Measurements from ENCODE around the gene TUBB2A.
"Not testable (repeated sequence)": the region's sequence is repeated elsewhere in the genome, so short reads cannot be mapped to it uniquely, and the experiment has no call there.

Gene TUBB2A

DNA sequence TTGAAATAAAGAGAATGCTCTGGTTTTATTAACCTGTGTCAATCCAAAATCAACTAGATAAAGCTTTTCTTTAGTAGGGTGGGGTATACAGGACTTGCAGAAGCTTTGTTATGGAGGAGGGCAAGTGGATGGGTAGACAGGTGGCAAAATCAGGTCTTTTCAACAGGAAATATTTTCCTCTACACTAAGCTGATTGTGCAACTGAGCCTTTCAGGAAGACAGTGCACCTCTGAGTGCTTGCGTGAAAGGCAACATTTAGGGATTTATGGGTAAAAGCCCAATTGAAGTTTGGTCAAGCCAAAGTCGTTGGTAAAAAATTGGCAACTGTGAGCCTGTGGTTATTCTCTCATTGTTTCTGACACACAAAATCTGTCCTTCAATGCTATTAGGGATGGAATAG, 23.8 kb upstream of the TUBB2A start:
- FAIRE-seq (no peak), DNase-seq (ENCODE audit: low spot score) (no peak)

DNA sequence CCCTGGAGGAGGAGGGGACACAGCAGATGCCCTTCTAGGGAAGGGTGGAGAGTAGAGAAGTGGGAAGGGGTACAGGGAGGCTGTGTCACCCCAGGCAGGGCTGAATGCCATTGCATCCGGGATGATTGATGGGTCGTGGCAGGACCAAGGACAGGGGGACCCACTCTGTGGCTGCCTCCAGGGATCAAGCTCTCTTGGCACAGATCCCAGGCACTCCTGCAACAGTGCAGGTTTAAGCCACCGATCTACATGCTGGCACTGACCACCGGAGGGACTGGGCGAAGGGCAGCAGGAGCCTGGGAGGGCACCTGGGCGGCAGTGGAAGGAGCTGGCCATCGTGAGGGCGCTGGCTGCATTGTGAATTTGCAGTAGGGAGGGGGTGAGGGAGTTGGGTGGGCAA, 22.6 kb upstream of the TUBB2A start:
- not testable (repeated sequence) for DNase-seq (ENCODE audit: low spot score); FAIRE-seq

DNA sequence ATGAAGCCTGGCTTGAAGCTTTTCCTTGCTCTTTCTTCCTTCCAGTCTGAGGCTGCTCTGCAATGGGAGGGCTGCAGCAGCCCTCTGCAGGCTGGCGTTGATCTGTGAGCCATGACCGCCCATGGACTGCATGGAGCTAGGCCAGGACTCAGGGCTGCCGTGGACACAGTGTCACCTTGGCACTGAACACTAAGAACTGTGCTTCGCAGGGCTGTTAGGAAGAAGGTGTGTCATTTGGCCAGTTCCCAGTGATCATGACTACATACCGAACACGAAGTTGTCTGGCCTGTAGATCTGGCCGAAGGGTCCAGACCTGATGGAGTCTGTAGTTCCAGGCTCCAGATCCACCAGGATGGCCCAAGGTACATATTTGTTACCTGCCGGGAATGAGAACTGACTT, 21.3 kb upstream of the TUBB2A start:
- not testable (repeated sequence) for DNase-seq (ENCODE audit: low spot score); FAIRE-seq

DNA sequence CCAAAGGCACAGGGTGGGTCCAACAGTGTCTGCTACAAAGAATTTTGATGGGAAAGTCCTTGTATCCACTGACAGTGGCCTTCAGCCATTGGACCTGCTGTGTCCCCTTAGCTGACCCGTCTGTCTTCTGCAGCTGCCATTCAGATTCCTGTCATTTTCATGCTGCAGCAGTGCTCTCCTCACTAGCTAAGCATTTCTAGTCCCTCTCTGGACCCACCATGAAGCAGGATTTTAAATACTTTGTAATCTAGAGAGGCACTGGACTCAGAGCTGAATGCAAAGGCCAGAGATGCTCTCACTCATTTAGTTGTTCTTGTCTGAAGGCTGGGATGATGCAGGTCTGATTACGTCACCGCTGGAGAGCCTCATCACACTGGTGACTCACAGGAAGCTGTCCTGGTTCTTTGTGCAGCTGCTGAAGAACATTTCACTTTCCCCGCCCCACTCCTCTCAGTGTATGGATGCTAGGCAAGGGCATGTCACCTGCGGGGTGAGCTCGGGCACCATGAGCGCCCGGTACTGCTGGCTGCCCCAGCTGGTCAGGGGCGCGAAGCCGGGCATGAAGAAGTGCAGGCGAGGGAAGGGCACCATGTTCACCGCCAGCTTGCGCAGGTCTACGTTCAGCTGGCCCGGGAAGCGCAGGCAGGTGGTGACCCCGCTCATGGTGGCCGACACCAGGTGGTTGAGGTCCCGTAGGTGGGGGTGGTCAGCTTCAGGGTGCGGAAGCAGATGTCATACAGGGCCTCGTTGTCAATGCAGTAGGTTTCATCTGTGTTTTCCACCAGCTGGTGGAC, 19.4 kb upstream of the TUBB2A start:
- FAIRE-seq (no peak), DNase-seq (ENCODE audit: low spot score) (peak; percentile 39)

DNA sequence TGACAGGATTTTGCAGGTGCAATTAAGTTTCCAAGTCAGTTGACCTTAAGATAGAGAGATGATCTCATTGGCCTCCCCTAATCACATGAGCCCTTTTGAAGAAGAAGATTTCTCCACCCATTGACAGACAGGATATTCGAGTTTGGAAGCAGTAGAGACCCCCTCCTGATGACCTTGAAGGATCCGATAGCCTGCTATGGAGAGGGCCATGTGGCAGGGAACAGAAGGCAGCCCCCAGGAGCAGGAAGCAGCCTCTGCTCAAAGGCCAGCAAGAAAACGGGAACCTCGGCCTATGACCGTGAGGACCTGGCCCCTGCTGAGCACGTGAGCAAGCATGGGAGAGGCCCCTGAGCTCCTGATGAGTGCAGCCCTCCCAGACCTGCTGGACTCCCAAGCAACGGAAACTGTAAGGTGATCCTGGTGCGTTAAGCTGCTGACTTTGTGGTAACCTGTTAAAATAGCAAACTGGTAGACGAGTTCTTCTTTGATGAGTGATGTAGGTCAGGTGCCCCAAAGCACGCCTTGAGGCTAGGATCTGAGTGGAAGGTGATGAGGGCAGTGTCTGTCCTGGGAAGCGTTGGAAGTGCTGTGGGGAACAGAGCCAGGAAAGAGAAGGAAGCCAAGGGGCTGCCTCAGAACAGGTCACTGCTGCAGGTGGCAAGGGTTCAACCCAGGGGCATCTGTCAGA, 18.5 kb upstream of the TUBB2A start:
- FAIRE-seq (no peak), DNase-seq (ENCODE audit: low spot score) (no peak)

DNA sequence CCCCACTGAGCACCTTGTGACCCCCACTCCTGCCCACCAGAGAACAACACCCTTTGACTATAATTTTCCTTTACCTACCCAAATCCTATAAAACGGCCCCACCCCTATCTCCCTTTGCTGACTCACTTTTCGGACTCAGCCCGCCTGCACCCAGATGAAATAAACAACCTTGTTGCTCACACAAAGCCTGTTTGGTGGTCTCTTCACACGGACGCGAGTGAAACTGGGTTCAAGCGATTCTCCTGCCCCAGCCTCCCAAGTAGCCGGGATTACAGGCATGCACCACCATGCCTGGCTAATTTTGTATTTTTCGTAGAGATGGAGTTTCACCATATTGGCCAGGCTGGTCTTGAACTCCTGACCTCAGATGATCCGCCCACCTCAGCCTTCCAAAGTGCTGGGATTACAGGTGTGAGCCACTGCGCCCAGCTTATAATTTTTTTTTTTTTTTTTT, 16.3 kb upstream of the TUBB2A start:
- not testable (repeated sequence) for FAIRE-seq; DNase-seq (ENCODE audit: low spot score)

DNA sequence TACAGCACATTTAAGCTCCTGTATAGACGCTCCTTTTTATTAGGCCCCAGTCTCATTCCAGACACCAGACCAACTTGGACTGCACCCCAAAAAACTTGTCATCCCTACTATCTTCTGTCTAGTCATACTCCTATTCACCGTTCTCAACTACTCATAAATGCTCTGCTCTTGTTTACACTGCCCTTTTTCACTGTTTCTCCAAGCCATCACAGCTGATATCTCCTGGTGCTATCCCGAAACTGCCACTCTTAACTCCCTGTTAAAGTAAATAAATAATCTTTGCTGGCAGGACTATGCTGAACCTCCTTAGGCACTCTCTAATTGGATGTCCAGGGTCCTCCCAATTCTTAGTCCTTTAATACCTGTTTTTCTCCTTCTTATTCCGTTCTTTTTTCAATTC, 15.4 kb upstream of the TUBB2A start:
- not testable (repeated sequence) for FAIRE-seq; DNase-seq (ENCODE audit: low spot score)

DNA sequence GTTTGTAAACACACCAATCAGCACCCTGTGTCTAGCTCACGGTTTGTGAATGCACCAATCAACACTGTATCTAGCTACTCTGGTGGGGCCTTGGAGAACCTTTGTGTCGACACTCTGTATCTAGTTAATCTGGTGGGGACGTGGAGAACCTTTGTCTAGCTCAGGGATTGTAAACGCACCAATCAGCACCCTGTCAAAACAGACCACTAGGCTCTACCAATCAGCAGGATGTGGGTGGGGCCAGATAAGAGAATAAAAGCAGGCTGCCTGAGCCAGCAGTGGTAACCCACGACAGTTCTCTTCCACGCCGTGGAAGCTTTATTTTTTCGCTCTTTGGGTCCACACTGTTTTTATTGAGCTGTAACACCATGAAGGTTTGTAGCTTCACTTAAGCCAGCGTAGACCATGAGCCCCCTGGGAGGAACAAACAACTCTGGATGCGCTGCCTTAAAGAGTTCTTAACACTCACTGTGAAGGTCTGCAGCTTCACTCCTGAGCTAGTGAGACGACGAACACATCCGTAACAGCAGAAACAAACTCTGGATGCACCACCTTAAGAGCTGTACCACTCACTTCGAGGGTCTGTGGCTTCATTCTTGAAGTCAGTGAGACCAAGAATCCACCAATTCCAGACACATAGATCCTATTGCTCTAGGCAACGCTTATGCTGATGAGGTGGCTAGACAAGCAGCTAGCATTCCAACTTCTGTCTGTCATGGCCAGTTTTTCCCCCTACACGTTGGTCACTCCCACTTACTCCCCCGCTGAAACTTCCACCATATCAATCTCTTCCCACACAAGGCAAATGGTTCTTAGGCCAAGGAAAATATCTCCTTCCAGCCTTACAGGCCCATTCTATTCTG, 14.2 kb upstream of the TUBB2A start:
- DNase-seq (ENCODE audit: low spot score) = not testable (repeated sequence)

DNA sequence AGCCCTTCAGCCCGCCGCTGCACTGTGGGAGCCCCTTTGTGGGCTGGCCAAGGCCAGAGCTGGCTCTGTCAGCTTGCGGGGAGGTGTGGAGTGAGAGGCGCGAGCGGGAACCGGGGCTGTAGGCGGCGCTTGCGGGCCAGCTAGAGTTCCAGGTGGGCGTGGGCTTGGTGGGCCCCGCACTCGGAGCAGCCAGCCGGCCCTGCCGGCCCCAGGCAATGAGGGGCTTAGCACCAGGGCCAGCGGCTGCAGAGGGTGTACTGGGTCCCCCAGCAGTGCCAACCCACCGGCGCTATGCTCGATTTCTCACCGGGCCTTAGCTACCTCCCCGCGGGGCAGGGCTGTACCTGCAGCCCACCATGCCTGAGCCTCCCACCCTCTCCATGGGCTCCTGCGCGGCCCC, 13.3 kb upstream of the TUBB2A start:
- not testable (repeated sequence) for DNase-seq (ENCODE audit: low spot score); FAIRE-seq

More for the DNA sequence above, 14.2 kb upstream of the TUBB2A start:
- not testable (repeated sequence) for FAIRE-seq

DNA sequence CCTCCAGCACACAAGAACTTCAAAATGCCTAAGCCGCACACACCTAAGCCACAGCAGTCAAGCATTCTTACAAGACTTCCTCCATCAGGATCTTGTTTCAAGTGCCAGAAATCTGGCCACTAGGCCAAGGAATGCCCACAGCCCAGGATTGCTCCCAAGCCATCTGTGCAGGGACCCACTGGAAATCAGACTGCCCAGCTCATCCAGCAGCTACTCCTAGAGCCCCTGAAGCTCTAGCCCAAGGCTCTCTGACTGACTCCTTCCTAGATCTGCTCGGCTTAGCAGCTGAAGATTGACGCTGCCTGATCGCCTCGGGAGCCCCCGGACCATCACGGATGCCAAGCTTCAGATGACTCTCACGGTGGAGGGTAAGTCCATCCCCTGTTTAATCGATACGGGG, 10.7 kb upstream of the TUBB2A start:
- not testable (repeated sequence) for DNase-seq (ENCODE audit: low spot score); FAIRE-seq

DNA sequence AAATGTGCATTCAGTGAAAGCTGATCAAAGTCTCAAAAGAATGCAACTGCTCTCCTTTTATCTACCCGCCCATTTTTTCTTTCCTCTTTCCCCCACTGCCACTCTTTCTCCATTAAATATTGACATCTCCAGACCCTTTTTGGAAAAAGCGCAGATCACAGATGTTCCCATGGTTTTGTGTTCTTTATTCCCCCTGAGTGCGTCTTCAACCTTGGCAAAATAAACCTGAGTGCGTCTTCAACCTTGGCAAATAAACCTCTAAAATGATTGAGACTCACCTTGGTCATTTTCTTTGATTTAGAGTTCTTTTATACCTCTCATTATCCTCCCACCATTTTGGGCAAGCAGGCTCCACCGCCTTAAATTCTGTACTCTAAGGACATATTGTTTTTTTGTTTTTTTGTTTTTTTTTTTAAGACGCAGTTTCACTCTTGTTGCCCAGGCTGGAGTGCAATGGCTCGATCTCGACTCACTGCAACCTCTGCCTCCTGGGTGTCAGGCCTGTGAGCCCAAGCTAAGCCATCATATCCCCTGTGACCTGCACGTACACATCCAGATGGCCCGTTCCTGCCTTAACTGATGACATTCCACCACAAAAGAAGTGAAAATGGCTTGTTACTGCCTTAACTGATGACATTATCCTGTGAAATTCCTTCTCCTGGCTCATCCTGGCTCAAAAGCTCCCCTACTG, 9.3 kb upstream of the TUBB2A start:
- not testable (repeated sequence) for FAIRE-seq; DNase-seq (ENCODE audit: low spot score)

DNA sequence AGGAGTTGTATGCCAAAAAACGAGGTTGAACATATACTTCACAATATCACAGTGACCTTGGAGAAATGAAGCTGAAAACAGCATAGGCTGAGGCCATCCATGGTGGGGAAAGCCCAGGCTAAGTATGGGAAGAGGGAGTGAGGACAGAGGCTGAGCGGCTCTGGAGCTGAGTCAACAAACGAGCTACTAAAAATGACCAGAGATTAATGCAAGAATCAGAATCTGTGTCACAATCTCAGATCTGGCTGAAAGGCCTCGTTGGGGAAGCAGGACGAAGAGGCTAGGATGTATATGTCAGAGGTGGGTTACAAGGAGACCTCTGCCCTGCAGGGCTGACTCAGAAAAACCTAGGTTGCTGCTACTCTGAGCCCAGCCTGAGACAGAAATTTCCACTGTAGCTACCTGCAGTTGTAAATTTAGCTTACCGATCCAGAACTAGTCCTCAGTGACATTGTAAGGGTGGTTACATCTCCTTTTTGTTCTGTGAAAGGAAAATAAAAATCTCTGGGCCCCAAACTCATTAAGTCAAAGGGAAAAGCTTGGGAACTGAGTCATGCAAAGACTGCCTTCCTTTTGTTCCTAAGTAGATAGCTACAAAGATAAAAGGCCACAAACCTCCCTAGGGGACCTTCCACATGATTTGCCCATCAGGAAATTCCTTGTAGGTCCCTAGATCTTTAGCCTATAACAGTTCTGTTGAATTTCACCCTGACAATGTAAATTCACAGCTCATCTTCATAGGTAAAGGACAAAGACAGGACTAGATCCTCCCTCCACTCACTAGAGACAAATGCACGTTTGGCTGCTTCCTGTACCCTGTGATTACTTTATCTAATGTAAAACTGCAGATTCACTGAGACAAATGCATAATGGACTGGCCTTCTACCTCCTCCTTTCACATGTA, 8.5 kb upstream of the TUBB2A start:
- FAIRE-seq = no peak

DNA sequence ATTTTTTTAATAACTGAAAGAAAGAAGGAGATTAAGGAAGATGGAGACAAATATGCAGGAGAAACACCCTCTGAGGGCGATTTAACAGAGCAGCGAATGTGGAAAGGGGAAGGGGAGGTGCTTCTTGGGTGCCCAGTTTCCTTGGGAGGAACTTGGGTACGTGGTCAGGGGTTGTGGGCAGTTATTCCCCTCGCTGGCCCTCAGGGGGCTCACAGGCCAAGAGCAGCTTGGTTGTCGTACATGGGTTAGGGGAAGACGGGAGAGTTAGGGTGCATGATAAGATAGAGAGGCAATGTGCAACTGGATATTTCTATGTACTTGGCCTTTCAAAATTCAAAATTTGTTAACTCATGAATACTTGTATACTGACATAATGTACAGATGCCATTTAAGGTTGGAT, 7.0 kb upstream of the TUBB2A start:
- no peak for DNase-seq (ENCODE audit: low spot score)
- FAIRE-seq = no peak

More for the DNA sequence above, 8.5 kb upstream of the TUBB2A start:
- DNase-seq (ENCODE audit: low spot score) = peak; percentile 54

DNA sequence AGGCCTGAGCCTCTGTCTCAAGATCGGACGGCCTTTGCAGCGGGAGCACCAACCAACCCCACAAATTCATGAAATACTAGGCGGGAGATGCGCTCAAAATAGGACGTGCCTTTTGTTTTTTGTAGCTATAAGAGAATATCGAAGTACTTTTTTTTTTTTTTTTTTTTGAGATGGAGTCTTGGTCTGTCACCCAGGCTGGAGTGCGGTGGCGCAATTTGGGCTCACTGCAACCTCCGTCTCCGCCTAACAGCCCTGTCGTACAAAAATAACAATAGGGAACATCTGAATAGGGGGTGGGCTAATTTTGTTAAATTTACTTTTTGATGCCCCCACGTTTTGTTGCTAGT, 5.9 kb upstream of the TUBB2A start:
- FAIRE-seq (no peak), DNase-seq (ENCODE audit: low spot score) (no peak)

DNA sequence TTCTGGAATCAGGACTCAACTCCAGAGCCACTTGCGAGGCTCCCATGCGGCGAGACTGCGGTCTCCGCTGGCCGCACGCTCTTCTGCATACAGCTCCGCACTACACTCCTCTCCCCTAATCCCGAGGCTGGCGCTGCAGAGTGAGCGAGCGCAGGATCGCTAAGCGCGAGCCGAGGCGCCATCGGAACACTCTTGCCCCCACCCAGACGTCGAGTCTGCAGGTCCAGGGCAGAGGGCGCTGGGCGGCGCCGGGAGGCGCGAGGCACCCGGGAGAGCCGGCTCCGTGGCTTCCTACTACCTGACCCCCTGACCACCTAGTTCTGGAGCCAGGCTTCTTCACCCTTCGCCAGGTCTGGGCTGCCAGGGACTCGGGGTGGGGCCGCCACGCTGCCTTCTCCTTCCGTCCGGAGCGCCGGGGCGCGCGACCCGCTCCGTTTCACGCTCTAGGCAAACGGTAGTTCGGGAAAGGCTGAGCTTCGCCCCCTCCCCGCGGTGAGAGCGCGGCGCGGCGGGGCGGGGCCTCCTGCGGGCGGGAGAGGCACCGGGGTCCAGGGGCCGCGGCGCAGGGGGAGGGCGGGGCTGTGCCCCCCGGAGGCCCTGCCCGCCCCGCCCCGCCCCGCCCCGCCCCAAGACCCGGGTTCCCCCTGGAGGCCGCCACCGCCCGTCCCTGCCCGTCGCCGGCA, 5.4 kb upstream of the TUBB2A start:
- FAIRE-seq = no peak

DNA sequence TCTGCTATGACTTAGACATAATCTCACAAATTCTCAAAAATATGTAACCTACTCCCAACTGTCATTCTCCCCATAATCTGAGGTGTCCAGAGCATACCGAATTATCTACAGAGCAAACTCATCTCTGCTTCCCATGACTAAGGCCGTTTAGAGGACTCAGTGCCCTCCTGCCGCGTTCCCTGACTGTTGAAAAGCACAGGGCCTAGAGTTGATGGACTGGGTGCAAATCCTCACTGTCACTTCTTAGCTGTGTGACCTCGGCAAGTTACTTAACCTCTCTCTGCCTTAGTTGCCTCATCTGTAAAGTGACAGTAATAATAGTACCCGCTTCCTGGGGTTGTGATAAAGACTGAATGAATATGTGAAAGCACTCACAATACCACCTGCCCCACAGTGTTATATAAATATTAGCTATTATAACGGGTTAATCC, 4.7 kb upstream of the TUBB2A start:
- DNase-seq (ENCODE audit: low spot score) (no peak), FAIRE-seq (no peak)

More for the DNA sequence above, 5.4 kb upstream of the TUBB2A start:
- DNase-seq (ENCODE audit: low spot score) = peak; percentile 55

DNA sequence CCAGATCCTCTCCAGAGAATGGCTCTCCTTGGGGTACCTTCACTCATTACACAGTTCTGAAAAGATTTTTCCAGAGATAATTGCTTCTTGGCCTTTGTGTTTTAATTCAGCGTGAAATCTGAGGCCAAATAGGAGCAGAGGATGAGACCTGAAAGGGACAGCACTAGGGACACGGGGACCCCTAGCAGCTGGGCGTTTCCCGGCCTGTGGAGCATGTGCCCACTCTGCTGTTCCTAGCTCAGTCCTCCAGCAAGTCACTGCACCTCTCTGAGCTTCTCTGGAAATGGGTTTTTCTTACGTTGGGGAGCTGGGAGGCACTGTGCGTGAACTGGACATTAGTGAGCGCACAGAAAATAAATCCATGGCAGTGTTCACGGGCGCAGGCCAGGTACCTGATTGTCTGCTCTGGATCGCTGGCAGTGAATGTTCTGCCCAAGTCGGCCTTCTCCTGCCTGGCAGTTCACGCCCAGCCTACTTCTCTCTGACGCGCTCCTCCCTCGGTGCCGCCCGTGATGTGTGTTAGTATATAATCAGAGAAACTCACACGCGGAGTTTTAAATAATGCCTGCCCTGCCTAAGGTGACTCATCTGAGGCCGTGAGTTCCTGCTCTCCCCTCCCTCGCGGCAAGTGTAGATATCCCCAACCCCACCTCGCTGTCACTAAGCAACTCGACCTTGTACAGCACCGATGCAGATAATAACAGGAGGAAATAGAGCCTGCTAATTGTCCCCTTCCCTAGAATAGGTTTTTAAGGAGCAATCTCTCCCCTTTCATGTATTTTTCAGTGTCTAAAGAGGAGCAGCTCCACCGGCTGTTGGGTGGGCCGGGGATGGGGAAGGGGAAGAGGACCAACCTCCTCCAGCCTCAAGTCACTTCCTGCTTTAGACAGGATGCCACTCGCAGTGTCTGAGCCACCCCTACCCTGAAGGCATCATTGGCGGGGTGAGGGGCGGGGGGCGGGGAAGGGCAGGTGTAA, 2.7 kb upstream of the TUBB2A start:
- no peak for DNase-seq (ENCODE audit: low spot score)
- no peak for FAIRE-seq

Data from RCC 7860 (cell line).